ENCODE results near the gene TSPAN32. TPM values are rescaled to one million over a fixed set of nuclear protein-coding genes. Genes with fewer than 3 reads are reported as not detected.

TSPAN32 gene
- total RNA-seq, 1 experiment from 2014 or later: not detected

GRCh38 chr11:2290351-2290841 lies 11.4 kb upstream of the TSPAN32 start:
- Histone ChIP-seq H3K79me2 (ENCODE audit: low read length) (no peaks in the 10 kb centered on the region), H3K36me3 (ENCODE audit: insufficient read depth, low read length) (no peaks in the 10 kb centered on the region), H3K4me1 (ENCODE audit: low read length) (no peaks in the 10 kb centered on the region), H3K9me2 (replicated peaks; ENCODE audit: insufficient read depth, low read length) (no peaks in the 10 kb centered on the region), H3K4me3 (ENCODE audit: low read length) (no peak overlapping the region), H3K27ac (ENCODE audit: low read length) (no peak overlapping the region), H4K20me1 (ENCODE audit: insufficient read depth, low read depth, low read length) (no peaks in the 10 kb centered on the region), H3K9me3 (ENCODE audit: low read length) (no peaks in the 10 kb centered on the region), H3K27me3 (ENCODE audit: low read length) (no peaks in the 10 kb centered on the region), H2AFZ (ENCODE audit: low read length) (no peak overlapping the region), H3K9ac (ENCODE audit: low read length) (no peak overlapping the region), H3K4me2 (ENCODE audit: low read depth, low read length, poor library complexity, severe bottlenecking) (no peak overlapping the region)
- DNase-seq: no peak

GRCh38 chr11:2293531-2293971 lies 8.3 kb upstream of the TSPAN32 start:
- no peak overlapping the region for H3K27ac ChIP-seq (ENCODE audit: low read length)

GRCh38 chr11:2293984-2294925 lies 7.6 kb upstream of the TSPAN32 start:
- Histone ChIP-seq H3K36me3 (ENCODE audit: insufficient read depth, low read length) (no peaks in the 10 kb centered on the region), H3K4me2 (ENCODE audit: low read depth, low read length, poor library complexity, severe bottlenecking) (no peak overlapping the region), H3K4me3 (ENCODE audit: low read length) (no peak overlapping the region), H3K27ac (ENCODE audit: low read length) (no peak overlapping the region), H2AFZ (ENCODE audit: low read length) (no peak overlapping the region), H4K20me1 (ENCODE audit: insufficient read depth, low read depth, low read length) (no peaks in the 10 kb centered on the region), H3K79me2 (ENCODE audit: low read length) (no peaks in the 10 kb centered on the region), H3K9me3 (ENCODE audit: low read length) (no peaks in the 10 kb centered on the region), H3K9ac (ENCODE audit: low read length) (no peak overlapping the region), H3K4me1 (ENCODE audit: low read length) (no peaks in the 10 kb centered on the region), H3K27me3 (ENCODE audit: low read length) (no peaks in the 10 kb centered on the region), H3K9me2 (replicated peaks; ENCODE audit: insufficient read depth, low read length) (no peaks in the 10 kb centered on the region)
- no peak for DNase-seq

More at GRCh38 chr11:2293531-2293971, 8.3 kb upstream of the TSPAN32 start:
- Histone ChIP-seq H3K9me3 (ENCODE audit: low read length) (no peaks in the 10 kb centered on the region), H3K4me1 (ENCODE audit: low read length) (no peaks in the 10 kb centered on the region), H2AFZ (ENCODE audit: low read length) (no peak overlapping the region), H3K27me3 (ENCODE audit: low read length) (no peaks in the 10 kb centered on the region), H3K79me2 (ENCODE audit: low read length) (no peaks in the 10 kb centered on the region), H3K9ac (ENCODE audit: low read length) (no peak overlapping the region), H3K4me2 (ENCODE audit: low read depth, low read length, poor library complexity, severe bottlenecking) (no peak overlapping the region), H4K20me1 (ENCODE audit: insufficient read depth, low read depth, low read length) (no peaks in the 10 kb centered on the region), H3K36me3 (ENCODE audit: insufficient read depth, low read length) (no peaks in the 10 kb centered on the region), H3K9me2 (replicated peaks; ENCODE audit: insufficient read depth, low read length) (no peaks in the 10 kb centered on the region), H3K4me3 (ENCODE audit: low read length) (no peak overlapping the region)
- no peak for DNase-seq

- H3K9me2 ChIP-seq (replicated peaks; ENCODE audit: insufficient read depth, low read length): no peaks in the 10 kb centered on the region
- no peak overlapping the region for H3K4me3 ChIP-seq (ENCODE audit: low read length)
- no peak overlapping the region for H3K27ac ChIP-seq (ENCODE audit: low read length)
- no peak overlapping the region for H2AFZ ChIP-seq (ENCODE audit: low read length)
- H3K27me3 ChIP-seq (ENCODE audit: low read length): no peaks in the 10 kb centered on the region
- no peaks in the 10 kb centered on the region for H3K4me1 ChIP-seq (ENCODE audit: low read length)
- no peaks in the 10 kb centered on the region for H3K36me3 ChIP-seq (ENCODE audit: insufficient read depth, low read length)
- H3K79me2 ChIP-seq (ENCODE audit: low read length): no peaks in the 10 kb centered on the region
- H3K9me3 ChIP-seq (ENCODE audit: low read length): no peaks in the 10 kb centered on the region
- no peak overlapping the region for H3K4me2 ChIP-seq (ENCODE audit: low read depth, low read length, poor library complexity, severe bottlenecking)
- no peak for DNase-seq
- H4K20me1 ChIP-seq (ENCODE audit: insufficient read depth, low read depth, low read length): no peaks in the 10 kb centered on the region
- no peak overlapping the region for H3K9ac ChIP-seq (ENCODE audit: low read length)
Measured at GRCh38 chr11:2294926-2295290, 6.9 kb upstream of the TSPAN32 start.

GRCh38 chr11:2295971-2296912 lies 5.6 kb upstream of the TSPAN32 start:
- Histone ChIP-seq H3K9ac (ENCODE audit: low read length) (no peak overlapping the region), H3K4me1 (ENCODE audit: low read length) (no peaks in the 10 kb centered on the region), H3K9me3 (ENCODE audit: low read length) (no peaks in the 10 kb centered on the region), H3K27me3 (ENCODE audit: low read length) (no peaks in the 10 kb centered on the region), H3K4me3 (ENCODE audit: low read length) (no peak overlapping the region), H3K79me2 (ENCODE audit: low read length) (no peaks in the 10 kb centered on the region), H3K9me2 (replicated peaks; ENCODE audit: insufficient read depth, low read length) (no peaks in the 10 kb centered on the region), H3K4me2 (ENCODE audit: low read depth, low read length, poor library complexity, severe bottlenecking) (no peak overlapping the region), H2AFZ (ENCODE audit: low read length) (no peak overlapping the region), H4K20me1 (ENCODE audit: insufficient read depth, low read depth, low read length) (no peaks in the 10 kb centered on the region), H3K27ac (ENCODE audit: low read length) (no peak overlapping the region), H3K36me3 (ENCODE audit: insufficient read depth, low read length) (no peaks in the 10 kb centered on the region)
- no peak for DNase-seq

- Histone ChIP-seq H3K79me2 (ENCODE audit: low read length) (no peaks in the 10 kb centered on the region), H3K4me1 (ENCODE audit: low read length) (no peaks in the 10 kb centered on the region), H2AFZ (ENCODE audit: low read length) (no peak overlapping the region), H3K27me3 (ENCODE audit: low read length) (no peaks in the 10 kb centered on the region), H3K4me2 (ENCODE audit: low read depth, low read length, poor library complexity, severe bottlenecking) (no peak overlapping the region), H3K9ac (ENCODE audit: low read length) (no peak overlapping the region), H3K4me3 (ENCODE audit: low read length) (no peak overlapping the region), H3K9me3 (ENCODE audit: low read length) (no peaks in the 10 kb centered on the region), H3K27ac (ENCODE audit: low read length) (no peak overlapping the region), H3K36me3 (ENCODE audit: insufficient read depth, low read length) (no peaks in the 10 kb centered on the region), H4K20me1 (ENCODE audit: insufficient read depth, low read depth, low read length) (no peaks in the 10 kb centered on the region), H3K9me2 (replicated peaks; ENCODE audit: insufficient read depth, low read length) (no peaks in the 10 kb centered on the region)
- no peak for DNase-seq
Measured at GRCh38 chr11:2296913-2297622, 4.7 kb upstream of the TSPAN32 start.

- H3K4me1 ChIP-seq (ENCODE audit: low read length): no peaks in the 10 kb centered on the region
Measured at GRCh38 chr11:2297623-2298030, 4.2 kb upstream of the TSPAN32 start.

More at GRCh38 chr11:2297623-2298030, 4.2 kb upstream of the TSPAN32 start:
- Histone ChIP-seq H3K9me3 (ENCODE audit: low read length) (no peaks in the 10 kb centered on the region), H3K9me2 (replicated peaks; ENCODE audit: insufficient read depth, low read length) (no peaks in the 10 kb centered on the region), H3K27me3 (ENCODE audit: low read length) (no peaks in the 10 kb centered on the region), H3K4me2 (ENCODE audit: low read depth, low read length, poor library complexity, severe bottlenecking) (no peak overlapping the region), H3K27ac (ENCODE audit: low read length) (no peak overlapping the region), H3K4me3 (ENCODE audit: low read length) (no peak overlapping the region), H4K20me1 (ENCODE audit: insufficient read depth, low read depth, low read length) (no peaks in the 10 kb centered on the region), H3K79me2 (ENCODE audit: low read length) (no peaks in the 10 kb centered on the region), H3K9ac (ENCODE audit: low read length) (no peak overlapping the region), H3K36me3 (ENCODE audit: insufficient read depth, low read length) (no peaks in the 10 kb centered on the region), H2AFZ (ENCODE audit: low read length) (no peak overlapping the region)
- no peak for DNase-seq
